H1 (cell line): ENCODE results near the gene MCAT. TPM values are rescaled to one million over a fixed set of nuclear protein-coding genes. Genes with fewer than 3 reads are reported as not detected.

Experiments used
- CEBPB ChIP-seq: IDR thresholded peaks from 2 replicates; pipeline ENCODE4 v1.6.1; 2012; ENCODE audit warnings: low read depth, low read length
- EGR1 ChIP-seq: IDR thresholded peaks from 2 replicates; pipeline ENCODE4 v1.6.1; 2011; ENCODE audit warnings: low read depth, low read length, borderline replicate concordance
- HDAC6 ChIP-seq: IDR thresholded peaks from one replicate; pipeline ENCODE4 v1.7.1; 2012; ENCODE audit warnings: low read depth, mild to moderate bottlenecking, inconsistent platforms, low read length, moderate library complexity
- polyA plus RNA-seq, 7 experiments: library from polyadenylated mRNA; depleted of rRNA in 3 of 7; stranded (reverse) in 5 of 7; unstranded in 2 of 7; fragments of >200 nt in 5 of 7; fragments of 200-250 nt in 2 of 7; gene quantifications; 1 replicate in 5 of 7; 2 replicates in 1 of 7; 4 replicates in 1 of 7; pipeline versions ENCODE4 v1.2.1 to v1.2.3, GENCODE V29; 2011 to 2013; ENCODE audit warnings: missing spikeins in 2 of 7, mixed read lengths in 2 of 7
- total RNA-seq: library from RNA; stranded (reverse); fragmentation: NEBNext Ultra II Directional; extraction: Animal tissue kit (Norgen Biotek cat#: 25700); gene quantifications from 2 replicates; pipeline ENCODE4 v1.2.1, GENCODE V29; 2021
- TF ChIP-seq, protein P1 (sequence below): fragments of 300-600 bp; sonication (generic); IDR thresholded peaks from 2 replicates; pipeline ENCODE4 v1.7.1; 2012; ENCODE audit warnings: low read length, moderate library complexity, mild to moderate bottlenecking, inconsistent platforms; ENCODE audit not compliant: insufficient replicate concordance

The MCAT gene
- total and polyA plus RNA-seq, 2 of the 8 experiments (the other 6 are each of a cell fraction or from before 2014, with no cell fraction given), result 15.8 to 17.4 TPM

DNA sequence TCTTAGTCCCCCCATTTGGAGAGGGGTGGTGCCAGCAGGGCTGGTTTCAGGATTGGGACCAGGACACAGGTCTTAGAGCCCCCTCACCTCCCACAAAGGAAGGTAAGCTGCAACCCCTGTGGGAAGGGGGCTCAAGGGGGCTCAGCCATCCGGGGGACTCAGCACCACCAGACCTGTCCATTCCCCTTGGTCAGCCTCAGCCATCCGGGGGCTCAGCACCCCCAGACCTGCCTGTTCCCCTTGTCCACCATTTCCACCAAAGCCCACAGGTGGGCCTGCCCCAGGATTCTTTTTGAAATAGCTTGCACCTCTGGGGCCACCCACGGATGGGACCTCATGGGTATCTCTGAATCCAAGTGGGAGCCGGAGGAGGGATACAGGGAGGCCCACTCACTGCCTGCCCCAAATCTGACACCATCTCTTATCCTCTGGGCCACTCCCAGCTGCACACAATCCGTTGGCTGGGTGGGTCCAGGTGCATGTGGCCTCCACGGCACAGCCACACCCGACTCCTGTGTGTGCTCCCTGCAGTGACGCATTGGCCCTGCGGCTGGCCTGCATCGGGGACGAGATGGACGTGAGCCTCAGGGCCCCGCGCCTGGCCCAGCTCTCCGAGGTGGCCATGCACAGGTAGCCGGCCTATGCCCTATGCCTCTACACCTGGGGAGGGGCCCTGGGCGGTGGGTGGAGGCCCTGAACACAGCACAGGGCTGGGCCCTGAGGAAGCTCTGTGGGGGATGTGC is 15.9 kb downstream of the MCAT start (continued):
- TF ChIP-seq, protein P1, sequence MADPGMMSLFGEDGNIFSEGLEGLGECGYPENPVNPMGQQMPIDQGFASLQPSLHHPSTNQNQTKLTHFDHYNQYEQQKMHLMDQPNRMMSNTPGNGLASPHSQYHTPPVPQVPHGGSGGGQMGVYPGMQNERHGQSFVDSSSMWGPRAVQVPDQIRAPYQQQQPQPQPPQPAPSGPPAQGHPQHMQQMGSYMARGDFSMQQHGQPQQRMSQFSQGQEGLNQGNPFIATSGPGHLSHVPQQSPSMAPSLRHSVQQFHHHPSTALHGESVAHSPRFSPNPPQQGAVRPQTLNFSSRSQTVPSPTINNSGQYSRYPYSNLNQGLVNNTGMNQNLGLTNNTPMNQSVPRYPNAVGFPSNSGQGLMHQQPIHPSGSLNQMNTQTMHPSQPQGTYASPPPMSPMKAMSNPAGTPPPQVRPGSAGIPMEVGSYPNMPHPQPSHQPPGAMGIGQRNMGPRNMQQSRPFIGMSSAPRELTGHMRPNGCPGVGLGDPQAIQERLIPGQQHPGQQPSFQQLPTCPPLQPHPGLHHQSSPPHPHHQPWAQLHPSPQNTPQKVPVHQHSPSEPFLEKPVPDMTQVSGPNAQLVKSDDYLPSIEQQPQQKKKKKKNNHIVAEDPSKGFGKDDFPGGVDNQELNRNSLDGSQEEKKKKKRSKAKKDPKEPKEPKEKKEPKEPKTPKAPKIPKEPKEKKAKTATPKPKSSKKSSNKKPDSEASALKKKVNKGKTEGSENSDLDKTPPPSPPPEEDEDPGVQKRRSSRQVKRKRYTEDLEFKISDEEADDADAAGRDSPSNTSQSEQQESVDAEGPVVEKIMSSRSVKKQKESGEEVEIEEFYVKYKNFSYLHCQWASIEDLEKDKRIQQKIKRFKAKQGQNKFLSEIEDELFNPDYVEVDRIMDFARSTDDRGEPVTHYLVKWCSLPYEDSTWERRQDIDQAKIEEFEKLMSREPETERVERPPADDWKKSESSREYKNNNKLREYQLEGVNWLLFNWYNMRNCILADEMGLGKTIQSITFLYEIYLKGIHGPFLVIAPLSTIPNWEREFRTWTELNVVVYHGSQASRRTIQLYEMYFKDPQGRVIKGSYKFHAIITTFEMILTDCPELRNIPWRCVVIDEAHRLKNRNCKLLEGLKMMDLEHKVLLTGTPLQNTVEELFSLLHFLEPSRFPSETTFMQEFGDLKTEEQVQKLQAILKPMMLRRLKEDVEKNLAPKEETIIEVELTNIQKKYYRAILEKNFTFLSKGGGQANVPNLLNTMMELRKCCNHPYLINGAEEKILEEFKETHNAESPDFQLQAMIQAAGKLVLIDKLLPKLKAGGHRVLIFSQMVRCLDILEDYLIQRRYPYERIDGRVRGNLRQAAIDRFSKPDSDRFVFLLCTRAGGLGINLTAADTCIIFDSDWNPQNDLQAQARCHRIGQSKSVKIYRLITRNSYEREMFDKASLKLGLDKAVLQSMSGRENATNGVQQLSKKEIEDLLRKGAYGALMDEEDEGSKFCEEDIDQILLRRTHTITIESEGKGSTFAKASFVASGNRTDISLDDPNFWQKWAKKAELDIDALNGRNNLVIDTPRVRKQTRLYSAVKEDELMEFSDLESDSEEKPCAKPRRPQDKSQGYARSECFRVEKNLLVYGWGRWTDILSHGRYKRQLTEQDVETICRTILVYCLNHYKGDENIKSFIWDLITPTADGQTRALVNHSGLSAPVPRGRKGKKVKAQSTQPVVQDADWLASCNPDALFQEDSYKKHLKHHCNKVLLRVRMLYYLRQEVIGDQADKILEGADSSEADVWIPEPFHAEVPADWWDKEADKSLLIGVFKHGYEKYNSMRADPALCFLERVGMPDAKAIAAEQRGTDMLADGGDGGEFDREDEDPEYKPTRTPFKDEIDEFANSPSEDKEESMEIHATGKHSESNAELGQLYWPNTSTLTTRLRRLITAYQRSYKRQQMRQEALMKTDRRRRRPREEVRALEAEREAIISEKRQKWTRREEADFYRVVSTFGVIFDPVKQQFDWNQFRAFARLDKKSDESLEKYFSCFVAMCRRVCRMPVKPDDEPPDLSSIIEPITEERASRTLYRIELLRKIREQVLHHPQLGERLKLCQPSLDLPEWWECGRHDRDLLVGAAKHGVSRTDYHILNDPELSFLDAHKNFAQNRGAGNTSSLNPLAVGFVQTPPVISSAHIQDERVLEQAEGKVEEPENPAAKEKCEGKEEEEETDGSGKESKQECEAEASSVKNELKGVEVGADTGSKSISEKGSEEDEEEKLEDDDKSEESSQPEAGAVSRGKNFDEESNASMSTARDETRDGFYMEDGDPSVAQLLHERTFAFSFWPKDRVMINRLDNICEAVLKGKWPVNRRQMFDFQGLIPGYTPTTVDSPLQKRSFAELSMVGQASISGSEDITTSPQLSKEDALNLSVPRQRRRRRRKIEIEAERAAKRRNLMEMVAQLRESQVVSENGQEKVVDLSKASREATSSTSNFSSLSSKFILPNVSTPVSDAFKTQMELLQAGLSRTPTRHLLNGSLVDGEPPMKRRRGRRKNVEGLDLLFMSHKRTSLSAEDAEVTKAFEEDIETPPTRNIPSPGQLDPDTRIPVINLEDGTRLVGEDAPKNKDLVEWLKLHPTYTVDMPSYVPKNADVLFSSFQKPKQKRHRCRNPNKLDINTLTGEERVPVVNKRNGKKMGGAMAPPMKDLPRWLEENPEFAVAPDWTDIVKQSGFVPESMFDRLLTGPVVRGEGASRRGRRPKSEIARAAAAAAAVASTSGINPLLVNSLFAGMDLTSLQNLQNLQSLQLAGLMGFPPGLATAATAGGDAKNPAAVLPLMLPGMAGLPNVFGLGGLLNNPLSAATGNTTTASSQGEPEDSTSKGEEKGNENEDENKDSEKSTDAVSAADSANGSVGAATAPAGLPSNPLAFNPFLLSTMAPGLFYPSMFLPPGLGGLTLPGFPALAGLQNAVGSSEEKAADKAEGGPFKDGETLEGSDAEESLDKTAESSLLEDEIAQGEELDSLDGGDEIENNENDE, result no peak
- TF ChIP-seq EGR1, result no peak
- no peak for TF ChIP-seq HDAC6
- TF ChIP-seq CEBPB, result no peak
